ENCODE data around the gene SDK2.

- TF ChIP-seq ELK1 (IDR thresholded peaks at IDR 0.05; ENCODE audit: low read depth, low read length) (no peak), SMC3 (IDR thresholded peaks at IDR 0.05) (no peak), RCOR1 (IDR thresholded peaks at IDR 0.05; ENCODE audit: low read depth, low read length) (no peak), CTCF (IDR thresholded peaks at IDR 0.05) (no peak), GATA3 (IDR thresholded peaks at IDR 0.05; ENCODE audit: borderline replicate concordance) (no peak), MYC (IDR thresholded peaks at IDR 0.05; ENCODE audit: borderline replicate concordance, low read length) (no peak), MAX (IDR thresholded peaks at IDR 0.05) (0 out of 2 replicates have a peak, but pooled peaks have one; percentile 3), JUNB (IDR thresholded peaks at IDR 0.05) (no peak), CEBPB (IDR thresholded peaks at IDR 0.05) (no peak)
Measured at GRCh38 chr17:73341350-73342049, 302.7 kb downstream of the SDK2 start.

All from A549 (cell line).